GM23338 (cell line): Measurements from ENCODE around the gene ENPP1. TPM values are rescaled to one million over a fixed set of nuclear protein-coding genes. Genes with fewer than 3 reads are reported as not detected.

Source experiments
- ATAC-seq: fragments of 200-7000 bp; cut with Tn5 transposase; 3 replicates; pipeline ENCODE4 v1.9.1; 2020
- DNase-seq: peaks from one replicate; pipeline ENCODE4 v3.0.0-alpha.2; 2015; ENCODE audit warnings: low spot score
- H2AFZ ChIP-seq: fragments of 200-600 bp; sonication (generic); 2 replicates; pipeline ENCODE4 v1.8.0; 2016; ENCODE audit warnings: antibody characterized with exemption, mild to moderate bottlenecking, moderate library complexity
- H3F3A ChIP-seq: fragments of 200-600 bp; sonication (generic); replicated peaks from 2 replicates; pipeline ENCODE4 v1.8.0; 2017; ENCODE audit warnings: antibody characterized with exemption, mixed run types, low read depth
- H3K27ac ChIP-seq: fragments of 200-600 bp; sonication (generic); 2 replicates; pipeline ENCODE4 v1.6.1; 2016; ENCODE audit warnings: low read depth
- H3K27me3 ChIP-seq: fragments of 200-600 bp; sonication (generic); 2 replicates; pipeline ENCODE4 v1.8.0; 2016; ENCODE audit warnings: mild to moderate bottlenecking, mixed run types, moderate library complexity; ENCODE audit not compliant: insufficient read depth
- H3K36me3 ChIP-seq: fragments of 200-600 bp; sonication (generic); 2 replicates; pipeline ENCODE4 v1.8.0; 2016; ENCODE audit warnings: mild to moderate bottlenecking; ENCODE audit not compliant: insufficient read depth
- H3K4me1 ChIP-seq: fragments of 200-600 bp; sonication (generic); 2 replicates; pipeline ENCODE4 v1.8.0; 2016; ENCODE audit warnings: mild to moderate bottlenecking, moderate library complexity; ENCODE audit not compliant: insufficient read depth
- H3K4me2 ChIP-seq: fragments of 200-600 bp; sonication (generic); 2 replicates; pipeline ENCODE4 v1.7.1; 2017; ENCODE audit warnings: mixed run types
- H3K4me3 ChIP-seq: fragments of 200-600 bp; sonication (generic); 2 replicates; pipeline ENCODE4 v1.6.1; 2016; ENCODE audit warnings: mixed run types
- H3K79me2 ChIP-seq: fragments of 200-600 bp; sonication (generic); replicated peaks from 2 replicates; pipeline ENCODE4 v1.8.0; 2017; ENCODE audit warnings: mild to moderate bottlenecking; ENCODE audit not compliant: insufficient read depth
- H3K9me2 ChIP-seq: fragments of 200-600 bp; sonication (generic); 2 replicates; pipeline ENCODE4 v1.8.0; 2017; ENCODE audit not compliant: insufficient read depth
- H4K20me1 ChIP-seq: fragments of 200-600 bp; sonication (generic); replicated peaks from 2 replicates; pipeline ENCODE4 v1.8.0; 2017; ENCODE audit warnings: mild to moderate bottlenecking; ENCODE audit not compliant: insufficient read depth
- H3K27ac Mint-ChIP-seq: 2 replicates; pipeline ENCODE4 v1.8.0; 2020; ENCODE audit warnings: inconsistent platforms, mild to moderate bottlenecking, moderate library complexity, mixed read lengths
- H3K27me3 Mint-ChIP-seq: 3 replicates; pipeline ENCODE4 v1.8.0; 2022; ENCODE audit warnings: low read depth, mild to moderate bottlenecking, moderate library complexity, mixed read lengths, inconsistent platforms; ENCODE audit not compliant: insufficient read depth, poor library complexity
- H3K36me3 Mint-ChIP-seq: 3 replicates; pipeline ENCODE4 v1.8.0; 2021; ENCODE audit warnings: low read depth, mild to moderate bottlenecking, inconsistent platforms, moderate library complexity, mixed read lengths
- H3K4me1 Mint-ChIP-seq: 3 replicates; pipeline ENCODE4 v1.8.0; 2020; ENCODE audit warnings: mild to moderate bottlenecking, inconsistent platforms, mixed read lengths
- H3K4me3 Mint-ChIP-seq: 3 replicates; pipeline ENCODE4 v1.8.0; 2021; ENCODE audit warnings: moderate library complexity, mild to moderate bottlenecking, inconsistent platforms, mixed read lengths
- H3K9me3 Mint-ChIP-seq: 3 replicates; pipeline ENCODE4 v1.8.0; 2020; ENCODE audit warnings: moderate library complexity, mild to moderate bottlenecking, inconsistent platforms, mixed read lengths
- CREB1 ChIP-seq: fragments of 250-450 bp; sonication (Bioruptor Pico); IDR thresholded peaks from 2 replicates; pipeline ENCODE4 v1.5.0; 2020; ENCODE audit warnings: low read depth, mild to moderate bottlenecking, moderate library complexity
- EZH2 ChIP-seq: fragments of 200-600 bp; sonication (generic); IDR thresholded peaks from one replicate; pipeline ENCODE4 v1.8.0; 2017; ENCODE audit warnings: antibody characterized with exemption, mild to moderate bottlenecking, low read depth; ENCODE audit not compliant: unreplicated experiment
- EZH2phosphoT487 ChIP-seq: fragments of 200-600 bp; sonication (generic); IDR thresholded peaks from one replicate; pipeline ENCODE4 v1.8.1; 2018; ENCODE audit warnings: antibody characterized with exemption; ENCODE audit not compliant: unreplicated experiment
- JUNB ChIP-seq: IDR thresholded peaks from one replicate; pipeline ENCODE4 v1.6.1; 2016; ENCODE audit warnings: antibody characterized with exemption; ENCODE audit not compliant: unreplicated experiment
- NANOG ChIP-seq: IDR thresholded peaks from 2 replicates; pipeline ENCODE4 v1.6.1; 2016; ENCODE audit warnings: antibody characterized with exemption, borderline replicate concordance
- POLR2AphosphoS5 ChIP-seq: IDR thresholded peaks from 2 replicates; pipeline ENCODE4 v1.6.1; 2016; ENCODE audit warnings: antibody characterized with exemption, low read depth
- STAT1 ChIP-seq: IDR thresholded peaks from one replicate; pipeline ENCODE4 v1.6.1; 2016; ENCODE audit warnings: antibody characterized with exemption; ENCODE audit not compliant: unreplicated experiment
- ZNF114 ChIP-seq: fragments of 250-450 bp; sonication (Bioruptor Pico); IDR thresholded peaks from 2 replicates; pipeline ENCODE4 v1.5.0; 2020; ENCODE audit warnings: mild to moderate bottlenecking, moderate library complexity
- ZNF331 ChIP-seq: fragments of 250-450 bp; sonication (Bioruptor Pico); IDR thresholded peaks from 2 replicates; pipeline ENCODE4 v1.5.0; 2020; ENCODE audit warnings: low read depth, mild to moderate bottlenecking, moderate library complexity
- polyA plus RNA-seq: library from polyadenylated mRNA; unstranded; fragments of >200 nt; fragmentation: Nextera tagmentation; extraction: Ambion mirVana; gene quantifications from 2 replicates; pipeline ENCODE4 v1.2.1, GENCODE V29; 2016
- total RNA-seq: library from RNA; depleted of rRNA; stranded (reverse); fragments of >200 nt; shearing (Covaris generic); gene quantifications from 2 replicates; pipeline ENCODE4 v1.2.3, GENCODE V29; 2014
- TF ChIP-seq, protein P1 (sequence below): fragments of 250-450 bp; sonication (Bioruptor Pico); IDR thresholded peaks from 2 replicates; pipeline ENCODE4 v1.5.0; 2020; ENCODE audit warnings: mild to moderate bottlenecking, moderate library complexity
- TF ChIP-seq, protein P2 (sequence below): IDR thresholded peaks from 2 replicates; pipeline ENCODE4 v1.6.1; 2016; ENCODE audit warnings: antibody characterized with exemption

The ENPP1 gene
- total and polyA plus RNA-seq, 2 experiments from 2014 or later, result 17.3 to 46.9 TPM

DNA sequence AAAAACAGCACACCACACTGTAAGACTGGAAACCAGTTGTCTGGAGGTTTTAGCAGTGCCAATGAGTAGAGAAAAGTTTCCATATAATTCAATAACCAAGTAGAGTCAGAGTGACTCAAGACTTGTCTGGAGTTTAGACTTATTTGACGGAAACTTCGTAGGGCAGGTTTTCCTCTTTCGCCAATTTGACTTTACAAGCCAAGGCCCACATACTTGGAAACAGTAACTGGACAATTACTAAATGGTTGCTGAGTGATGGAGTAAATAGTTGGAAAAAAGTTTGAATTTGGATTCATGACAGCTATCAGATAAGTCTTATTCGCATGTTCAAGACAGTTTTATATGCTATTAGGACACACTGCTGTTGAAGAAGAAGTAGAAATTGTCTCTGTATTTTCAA is 48.9 kb upstream of the ENPP1 start:
- Histone ChIP-seq H3F3A (no peaks in the 10 kb centered on the region), H3K79me2 (no peaks in the 10 kb centered on the region), H3K9me2 (no peaks in the 10 kb centered on the region), H4K20me1 (no peaks in the 10 kb centered on the region), H3K4me2 (no peak overlapping the region), H3K4me1 (no peaks in the 10 kb centered on the region), H3K4me3 (no peak overlapping the region), H3K27ac (no peak overlapping the region), H3K27me3 (no peaks in the 10 kb centered on the region), H3K36me3 (no peaks in the 10 kb centered on the region), H2AFZ (no peak overlapping the region)
- Mint-ChIP-seq H3K9me3 (no peaks in the 10 kb centered on the region), H3K36me3 (no peaks in the 10 kb centered on the region), H3K27ac (no peak overlapping the region), H3K4me3 (no peak overlapping the region), H3K27me3 (no peaks in the 10 kb centered on the region), H3K4me1 (no peaks in the 10 kb centered on the region)
- TF ChIP-seq STAT1 (no peak), EZH2 (no peak), POLR2AphosphoS5 (no peak), ZNF331 (CRISPR knock-in tag) (no peak), EZH2phosphoT487 (no peak), NANOG (no peak), ZNF114 (CRISPR knock-in tag) (no peak), CREB1 (CRISPR knock-in tag) (no peak)
- no peak for DNase-seq
- no peak for ATAC-seq

DNA sequence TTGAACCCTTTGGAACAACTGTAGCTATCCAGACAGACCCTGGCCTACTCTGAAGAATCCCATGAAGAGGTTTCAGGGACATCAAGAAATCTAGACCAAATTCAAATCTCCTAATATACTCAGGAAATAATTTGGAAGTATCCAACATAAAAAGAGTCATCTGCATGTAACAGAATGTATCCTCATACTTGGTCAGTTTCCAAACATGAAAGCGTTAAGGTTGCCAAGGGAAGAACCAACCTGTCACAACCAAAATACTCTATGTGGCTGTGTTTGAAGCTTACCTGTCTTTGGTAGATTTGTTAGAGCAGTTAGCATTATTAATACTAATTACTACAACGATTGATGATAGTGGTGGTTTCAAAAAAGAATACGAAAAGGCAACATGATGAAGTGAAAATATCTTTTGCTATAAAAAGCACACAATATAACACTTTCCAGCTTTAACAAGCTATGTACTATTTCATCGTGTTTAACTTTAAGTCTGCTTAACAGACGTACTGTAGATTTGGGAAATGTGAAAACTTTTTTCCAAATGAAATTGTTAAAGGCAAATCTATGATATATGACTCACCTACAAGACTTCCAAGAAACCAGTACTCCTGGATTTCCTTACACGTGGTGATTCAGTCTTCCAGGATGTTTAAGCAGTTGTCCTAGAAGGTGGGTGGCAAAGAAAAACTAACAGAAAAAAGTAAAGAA is 46.6 kb upstream of the ENPP1 start:
- no peaks in the 10 kb centered on the region for H3K36me3 Mint-ChIP-seq
- H3K27ac ChIP-seq, result no peak overlapping the region
- TF ChIP-seq POLR2AphosphoS5, result no peak
- TF ChIP-seq, protein P1, sequence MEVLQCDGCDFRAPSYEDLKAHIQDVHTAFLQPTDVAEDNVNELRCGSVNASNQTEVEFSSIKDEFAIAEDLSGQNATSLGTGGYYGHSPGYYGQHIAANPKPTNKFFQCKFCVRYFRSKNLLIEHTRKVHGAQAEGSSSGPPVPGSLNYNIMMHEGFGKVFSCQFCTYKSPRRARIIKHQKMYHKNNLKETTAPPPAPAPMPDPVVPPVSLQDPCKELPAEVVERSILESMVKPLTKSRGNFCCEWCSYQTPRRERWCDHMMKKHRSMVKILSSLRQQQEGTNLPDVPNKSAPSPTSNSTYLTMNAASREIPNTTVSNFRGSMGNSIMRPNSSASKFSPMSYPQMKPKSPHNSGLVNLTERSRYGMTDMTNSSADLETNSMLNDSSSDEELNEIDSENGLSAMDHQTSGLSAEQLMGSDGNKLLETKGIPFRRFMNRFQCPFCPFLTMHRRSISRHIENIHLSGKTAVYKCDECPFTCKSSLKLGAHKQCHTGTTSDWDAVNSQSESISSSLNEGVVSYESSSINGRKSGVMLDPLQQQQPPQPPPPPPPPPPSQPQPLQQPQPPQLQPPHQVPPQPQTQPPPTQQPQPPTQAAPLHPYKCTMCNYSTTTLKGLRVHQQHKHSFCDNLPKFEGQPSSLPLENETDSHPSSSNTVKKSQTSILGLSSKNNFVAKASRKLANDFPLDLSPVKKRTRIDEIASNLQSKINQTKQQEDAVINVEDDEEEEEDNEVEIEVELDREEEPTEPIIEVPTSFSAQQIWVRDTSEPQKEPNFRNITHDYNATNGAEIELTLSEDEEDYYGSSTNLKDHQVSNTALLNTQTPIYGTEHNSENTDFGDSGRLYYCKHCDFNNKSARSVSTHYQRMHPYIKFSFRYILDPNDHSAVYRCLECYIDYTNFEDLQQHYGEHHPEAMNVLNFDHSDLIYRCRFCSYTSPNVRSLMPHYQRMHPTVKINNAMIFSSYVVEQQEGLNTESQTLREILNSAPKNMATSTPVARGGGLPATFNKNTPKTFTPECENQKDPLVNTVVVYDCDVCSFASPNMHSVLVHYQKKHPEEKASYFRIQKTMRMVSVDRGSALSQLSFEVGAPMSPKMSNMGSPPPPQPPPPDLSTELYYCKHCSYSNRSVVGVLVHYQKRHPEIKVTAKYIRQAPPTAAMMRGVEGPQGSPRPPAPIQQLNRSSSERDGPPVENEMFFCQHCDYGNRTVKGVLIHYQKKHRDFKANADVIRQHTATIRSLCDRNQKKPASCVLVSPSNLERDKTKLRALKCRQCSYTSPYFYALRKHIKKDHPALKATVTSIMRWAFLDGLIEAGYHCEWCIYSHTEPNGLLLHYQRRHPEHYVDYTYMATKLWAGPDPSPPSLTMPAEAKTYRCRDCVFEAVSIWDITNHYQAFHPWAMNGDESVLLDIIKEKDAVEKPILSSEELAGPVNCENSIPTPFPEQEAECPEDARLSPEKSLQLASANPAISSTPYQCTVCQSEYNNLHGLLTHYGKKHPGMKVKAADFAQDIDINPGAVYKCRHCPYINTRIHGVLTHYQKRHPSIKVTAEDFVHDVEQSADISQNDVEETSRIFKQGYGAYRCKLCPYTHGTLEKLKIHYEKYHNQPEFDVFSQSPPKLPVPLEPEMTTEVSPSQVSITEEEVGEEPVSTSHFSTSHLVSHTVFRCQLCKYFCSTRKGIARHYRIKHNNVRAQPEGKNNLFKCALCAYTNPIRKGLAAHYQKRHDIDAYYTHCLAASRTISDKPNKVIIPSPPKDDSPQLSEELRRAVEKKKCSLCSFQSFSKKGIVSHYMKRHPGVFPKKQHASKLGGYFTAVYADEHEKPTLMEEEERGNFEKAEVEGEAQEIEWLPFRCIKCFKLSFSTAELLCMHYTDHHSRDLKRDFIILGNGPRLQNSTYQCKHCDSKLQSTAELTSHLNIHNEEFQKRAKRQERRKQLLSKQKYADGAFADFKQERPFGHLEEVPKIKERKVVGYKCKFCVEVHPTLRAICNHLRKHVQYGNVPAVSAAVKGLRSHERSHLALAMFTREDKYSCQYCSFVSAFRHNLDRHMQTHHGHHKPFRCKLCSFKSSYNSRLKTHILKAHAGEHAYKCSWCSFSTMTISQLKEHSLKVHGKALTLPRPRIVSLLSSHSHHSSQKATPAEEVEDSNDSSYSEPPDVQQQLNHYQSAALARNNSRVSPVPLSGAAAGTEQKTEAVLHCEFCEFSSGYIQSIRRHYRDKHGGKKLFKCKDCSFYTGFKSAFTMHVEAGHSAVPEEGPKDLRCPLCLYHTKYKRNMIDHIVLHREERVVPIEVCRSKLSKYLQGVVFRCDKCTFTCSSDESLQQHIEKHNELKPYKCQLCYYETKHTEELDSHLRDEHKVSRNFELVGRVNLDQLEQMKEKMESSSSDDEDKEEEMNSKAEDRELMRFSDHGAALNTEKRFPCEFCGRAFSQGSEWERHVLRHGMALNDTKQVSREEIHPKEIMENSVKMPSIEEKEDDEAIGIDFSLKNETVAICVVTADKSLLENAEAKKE, result no peak
- TF ChIP-seq JUNB, result no peak
- no peak for TF ChIP-seq EZH2phosphoT487
- TF ChIP-seq ZNF114 (CRISPR knock-in tag), result no peak
- TF ChIP-seq, protein P2, sequence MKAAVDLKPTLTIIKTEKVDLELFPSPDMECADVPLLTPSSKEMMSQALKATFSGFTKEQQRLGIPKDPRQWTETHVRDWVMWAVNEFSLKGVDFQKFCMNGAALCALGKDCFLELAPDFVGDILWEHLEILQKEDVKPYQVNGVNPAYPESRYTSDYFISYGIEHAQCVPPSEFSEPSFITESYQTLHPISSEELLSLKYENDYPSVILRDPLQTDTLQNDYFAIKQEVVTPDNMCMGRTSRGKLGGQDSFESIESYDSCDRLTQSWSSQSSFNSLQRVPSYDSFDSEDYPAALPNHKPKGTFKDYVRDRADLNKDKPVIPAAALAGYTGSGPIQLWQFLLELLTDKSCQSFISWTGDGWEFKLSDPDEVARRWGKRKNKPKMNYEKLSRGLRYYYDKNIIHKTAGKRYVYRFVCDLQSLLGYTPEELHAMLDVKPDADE, result no peak
- TF ChIP-seq STAT1, result no peak
- no peak for TF ChIP-seq ZNF331 (CRISPR knock-in tag)
- no peak for TF ChIP-seq EZH2
- TF ChIP-seq NANOG, result no peak

More for the DNA sequence above, 46.6 kb upstream of the ENPP1 start:
- Histone ChIP-seq H3K4me2 (no peak overlapping the region), H3K4me1 (no peaks in the 10 kb centered on the region), H3F3A (no peaks in the 10 kb centered on the region), H4K20me1 (no peaks in the 10 kb centered on the region), H3K27me3 (no peaks in the 10 kb centered on the region), H3K79me2 (no peaks in the 10 kb centered on the region), H3K4me3 (no peak overlapping the region), H3K9me2 (no peaks in the 10 kb centered on the region), H2AFZ (peak overlapping the region; percentile 56; the same call in 1 of the 2 replicates), H3K36me3 (no peaks in the 10 kb centered on the region)
- ATAC-seq (no peak), DNase-seq (no peak)
- Mint-ChIP-seq H3K9me3 (no peaks in the 10 kb centered on the region), H3K4me3 (no peak overlapping the region), H3K27me3 (peaks cover 2% of the 10 kb centered on the region), H3K4me1 (peaks cover 4% of the 10 kb centered on the region; the same call in 2 of the 3 replicates), H3K27ac (no peak overlapping the region)
